Heart right ventricle (tissue), 16 donors: Measurements from ENCODE around the gene ACOT6. TPM values are rescaled to one million over a fixed set of nuclear protein-coding genes. Genes with fewer than 3 reads are reported as not detected.
A peak's percentile ranks its signal among the peaks of the same experiment; 100 is the strongest.

Experiments used
- ATAC-seq, 8 donors: fragments of 200-7000 bp; cut with Tn5 transposase; one replicate each; pipeline ENCODE4 v1.9.1; 2020; ENCODE audit warnings: mild to moderate bottlenecking in 8 of 8, moderate library complexity in 8 of 8, moderate number of reproducible peaks in 1 of 8
- DNase-seq, 2 donors: peaks; one replicate each; pipeline ENCODE4 v3.0.0-alpha.2; 2020
- H3K27ac ChIP-seq, 10 donors: fragments of 200-600 bp; sonication (generic) in 2 of 10; one replicate each; pipeline versions ENCODE4 v1.5.0 to v1.8.0; 2020 to 2022; ENCODE audit warnings: mild to moderate bottlenecking in 3 of 10
- H3K27me3 ChIP-seq, 7 donors: fragments of 200-600 bp; one replicate each; pipeline ENCODE4 v1.8.0; 2021 to 2022; ENCODE audit warnings: mild to moderate bottlenecking in 2 of 7
- H3K36me3 ChIP-seq, 9 donors: fragments of 200-600 bp; sonication (generic) in 1 of 9; one replicate each; pipeline versions ENCODE4 v1.5.0 to v1.8.0; 2020 to 2022; ENCODE audit warnings: mild to moderate bottlenecking in 2 of 9
- H3K4me1 ChIP-seq, 9 donors: fragments of 200-600 bp; sonication (generic) in 1 of 9; one replicate each; pipeline versions ENCODE4 v1.5.0 to v1.8.0; 2020 to 2022; ENCODE audit warnings: mild to moderate bottlenecking in 4 of 9
- H3K4me3 ChIP-seq, 10 donors: fragments of 200-600 bp; sonication (generic) in 2 of 10; one replicate each; pipeline versions ENCODE4 v1.5.0 to v1.8.0; 2020 to 2022; ENCODE audit warnings: mild to moderate bottlenecking in 7 of 10, moderate library complexity in 2 of 10
- H3K9me3 ChIP-seq, 11 donors: fragments of 200-600 bp in 10 of 11; sonication (generic) in 2 of 11; one replicate each; pipeline versions ENCODE4 v1.5.0 to v1.8.0; 2013 to 2022; ENCODE audit warnings: mild to moderate bottlenecking in 2 of 11, control low read depth in 1 of 11, moderate library complexity in 1 of 11
- WGBS, 2 donors: extraction: QIAGEN DNeasy Blood & Tissue Kit; methylation state at CpG; one replicate each; pipeline ENCODE4 v1.1.7; 2013; ENCODE audit warnings: inconsistent platforms in 1 of 2; 5-methylcytosine and 5-hydroxymethylcytosine counted together
- intact Hi-C, 10 donors: fragments of 100-400 bp; cut with DNase I; formaldehyde crosslinking; loops; one replicate each; pipeline versions ENCODE4 v1.11.1 to v1.14.2; 2022
- polyA plus RNA-seq, 2 donors: library from polyadenylated mRNA; stranded (reverse); fragments of 200-250 nt; gene quantifications; one replicate each; pipeline ENCODE4 v1.2.3, GENCODE V29; 2013
- total RNA-seq, 10 donors: library from RNA; stranded (reverse); fragmentation: NEBNext Ultra II Directional in 3 of 10; extraction: Animal tissue kit (Norgen Biotek cat#: 25700) in 3 of 10; gene quantifications; one replicate each; pipeline versions ENCODE4 v1.2.1 to v1.2.4, GENCODE V29; 2021 to 2023
- TF ChIP-seq, protein P1 (sequence below), 9 donors: fragments of 200-600 bp; sonication (generic) in 2 of 9; IDR thresholded peaks; one replicate each; pipeline versions ENCODE4 v1.5.0 to v1.8.0; 2021 to 2022; ENCODE audit warnings: antibody characterized with exemption in 9 of 9, mild to moderate bottlenecking in 5 of 9, moderate library complexity in 1 of 9
- donor health status: Arrhythmogenic right ventricular cardiomyopathy.
- donor health status: ischemic (EF 13 %, LVEDD 7.1; RV severe dilation, severe dysfunction).
- donor health status: healthy with polysubstance abuse.
- donor health status: DM: no; HTN: yes; CAD: no.
- donor health status: DM: no; HTN: no; CAD: no.
- donor health status: ischemic (EF 25% LVEDD 6.9; RV normal size, moderate dysfunction).
- donor health status: ischemic (EF 25% LVEDD 5.7; RV mildly dilated, moderate dysfunction).
- donor health status: healthy.
- donor health status: DM: yes; HTN: yes; CAD: no.
- donor health status: Ischemic cardiomyopathy.
- donor health status: ischemic (EF 35%, LVEDD 5.7; RV mildly dilated, moderate dysfunction).
- donor health status: nonischemic (EF 11% LVEDD 7.7; RV severe dilation, severe dysfunction).
- donor health status: DM: yes; HTN: yes; CAD: no.
- donor health status: PGD.
- donor health status: ischemic (EF 29% LVEDD 5.4; RV normal size, mild dysfunction).
- donor health status: nonischemic (EF 23%, LVEDD 6.1; RV moderate dilation, normal function).

The ACOT6 gene
- total and polyA plus RNA-seq, 12 donors = not detected

DNA sequence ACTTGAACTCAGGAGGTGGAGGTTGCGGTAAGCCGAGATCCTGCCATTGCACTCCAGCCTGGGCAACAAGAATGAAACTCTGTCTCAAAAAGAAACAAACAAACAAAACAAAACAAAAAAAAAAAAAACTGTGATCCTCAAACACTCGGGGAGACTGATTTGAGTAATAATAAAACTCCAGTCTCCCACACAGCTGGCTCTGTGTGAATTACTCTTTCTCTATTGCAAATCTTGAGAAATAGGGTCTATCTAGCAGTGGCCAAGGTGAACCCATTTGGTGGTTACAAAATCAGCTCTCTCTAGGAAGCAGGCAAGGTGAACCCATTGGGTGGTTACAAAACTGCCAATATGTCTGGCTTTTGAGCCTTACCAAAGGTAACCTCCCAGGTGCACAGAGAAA, 6.0 kb upstream of the ACOT6 start:
- Histone ChIP-seq H3K27me3 (no peaks in the 10 kb centered on the region), H3K4me3 (no peak overlapping the region), H3K27ac (no peak overlapping the region), H3K4me1 (no peaks in the 10 kb centered on the region), H3K9me3 (peaks cover 0 to 5% (median 0%) of the 10 kb centered on the region in 11 donors), H3K36me3 (no peaks in the 10 kb centered on the region)
- 91 to 100% methylated on average over 3 of the region's 3 CpGs for WGBS, 2 donors
- ATAC-seq = no peak
- intact Hi-C loops = no loop called here
- no peak for DNase-seq
- TF ChIP-seq, protein P1, sequence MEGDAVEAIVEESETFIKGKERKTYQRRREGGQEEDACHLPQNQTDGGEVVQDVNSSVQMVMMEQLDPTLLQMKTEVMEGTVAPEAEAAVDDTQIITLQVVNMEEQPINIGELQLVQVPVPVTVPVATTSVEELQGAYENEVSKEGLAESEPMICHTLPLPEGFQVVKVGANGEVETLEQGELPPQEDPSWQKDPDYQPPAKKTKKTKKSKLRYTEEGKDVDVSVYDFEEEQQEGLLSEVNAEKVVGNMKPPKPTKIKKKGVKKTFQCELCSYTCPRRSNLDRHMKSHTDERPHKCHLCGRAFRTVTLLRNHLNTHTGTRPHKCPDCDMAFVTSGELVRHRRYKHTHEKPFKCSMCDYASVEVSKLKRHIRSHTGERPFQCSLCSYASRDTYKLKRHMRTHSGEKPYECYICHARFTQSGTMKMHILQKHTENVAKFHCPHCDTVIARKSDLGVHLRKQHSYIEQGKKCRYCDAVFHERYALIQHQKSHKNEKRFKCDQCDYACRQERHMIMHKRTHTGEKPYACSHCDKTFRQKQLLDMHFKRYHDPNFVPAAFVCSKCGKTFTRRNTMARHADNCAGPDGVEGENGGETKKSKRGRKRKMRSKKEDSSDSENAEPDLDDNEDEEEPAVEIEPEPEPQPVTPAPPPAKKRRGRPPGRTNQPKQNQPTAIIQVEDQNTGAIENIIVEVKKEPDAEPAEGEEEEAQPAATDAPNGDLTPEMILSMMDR (IDR thresholded peaks at IDR 0.05) = no peak

DNA sequence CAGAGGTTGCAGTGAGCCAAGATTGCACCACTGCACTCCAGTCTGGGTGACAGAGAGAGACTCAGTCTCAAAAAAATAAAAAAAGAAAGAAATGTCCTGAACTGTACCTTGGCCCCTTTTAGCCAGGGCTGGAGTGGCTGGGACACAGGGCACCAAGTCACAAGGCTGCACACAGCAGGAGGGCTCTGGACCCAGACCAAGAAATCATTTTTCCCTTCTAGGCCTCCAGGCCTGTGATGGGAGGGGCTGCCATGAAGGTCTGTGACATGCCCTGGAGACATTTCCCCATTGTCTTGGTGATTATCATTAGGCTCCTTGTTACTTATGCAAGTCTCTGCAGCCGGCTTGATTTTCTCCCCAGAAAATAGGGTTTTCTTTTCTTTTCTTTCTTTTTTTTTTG, 5.1 kb upstream of the ACOT6 start:
- H3K27me3 ChIP-seq = no peaks in the 10 kb centered on the region
- DNase-seq (no peak), ATAC-seq (no peak)
- 86 to 98% methylated on average over 1 of the region's 1 CpG for whole genome bisulfite sequencing, 2 donors
- no peak overlapping the region for H3K27ac ChIP-seq
- intact Hi-C loops = no loop called here
- peaks cover 0 to 5% (median 0%) of the 10 kb centered on the region in 9 donors for H3K4me1 ChIP-seq
- peaks cover 0 to 5% (median 0%) of the 10 kb centered on the region in 11 donors for H3K9me3 ChIP-seq
- TF ChIP-seq, protein P1 (IDR thresholded peaks at IDR 0.05) = no peak
- H3K4me3 ChIP-seq = no peak overlapping the region
- H3K36me3 ChIP-seq = no peaks in the 10 kb centered on the region

DNA sequence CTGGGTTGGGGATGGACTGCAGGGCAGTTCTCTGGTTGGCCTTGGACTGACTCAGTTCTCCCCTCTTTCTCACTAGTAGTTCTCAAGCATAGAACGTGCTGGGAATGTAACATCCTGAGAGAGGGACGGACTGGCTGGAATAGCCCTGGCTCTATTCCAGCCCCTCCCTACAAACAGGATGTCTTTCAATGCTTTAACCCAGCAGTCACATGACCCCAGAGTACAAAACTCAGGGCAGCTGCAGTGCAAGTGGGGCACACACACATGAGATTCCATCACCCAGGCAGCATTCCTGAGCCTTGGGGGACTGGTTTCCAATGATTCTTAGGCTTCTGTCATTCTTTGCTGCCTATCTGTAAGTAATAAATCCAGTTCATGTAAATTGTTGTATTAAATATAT, 1.6 kb upstream of the ACOT6 start:
- peaks cover 0 to 8% (median 0%) of the 10 kb centered on the region in 7 donors for H3K27me3 ChIP-seq
- ATAC-seq = no peak

DNA sequence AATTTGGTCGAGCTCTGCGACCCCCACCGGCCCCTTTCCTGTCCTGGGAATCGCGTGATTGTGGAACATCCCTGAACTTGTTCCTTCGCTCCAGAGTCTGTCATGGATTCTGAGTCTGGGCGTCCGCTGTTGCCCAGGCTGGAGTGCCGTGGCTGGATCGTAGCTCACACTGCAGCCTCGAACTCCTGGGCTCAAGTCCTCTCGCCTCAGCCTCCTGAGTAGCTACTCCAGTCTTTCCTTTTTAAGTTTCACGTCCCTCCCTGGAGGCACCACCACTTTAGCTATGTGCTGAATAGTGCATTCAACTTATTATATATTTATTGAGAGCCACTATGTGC, 698 bp downstream of the ACOT6 start:
- intact Hi-C loops = no loop called here
- H3K4me3 ChIP-seq = peak overlapping the region; percentile 49 to 67 (median 63)
- TF ChIP-seq, protein P1 (IDR thresholded peaks at IDR 0.05) = no peak
- ATAC-seq (peak in 7 of 8 donors; percentile 7 to 47 (median 25)), DNase-seq (no peak)
- WGBS, 2 donors = 5 to 7% methylated on average over 13 of the region's 13 CpGs
- H3K4me1 ChIP-seq = peaks cover 0 to 11% (median 0%) of the 10 kb centered on the region in 9 donors
- peaks cover 0 to 8% (median 0%) of the 10 kb centered on the region in 7 donors for H3K27me3 ChIP-seq
- peak overlapping the region in 9 of 10 donors; percentile 70 to 88 (median 79) for H3K27ac ChIP-seq
- H3K9me3 ChIP-seq = peaks cover 0 to 5% (median 0%) of the 10 kb centered on the region in 11 donors
- no peaks in the 10 kb centered on the region for H3K36me3 ChIP-seq

More for the DNA sequence above, 1.6 kb upstream of the ACOT6 start:
- DNase-seq = no peak
- H3K4me3 ChIP-seq = no peak overlapping the region
- H3K4me1 ChIP-seq = peaks cover 0 to 11% (median 0%) of the 10 kb centered on the region in 9 donors
- TF ChIP-seq, protein P1 (IDR thresholded peaks at IDR 0.05) = no peak
- intact Hi-C loops = no loop called here
- WGBS, 2 donors = 37 to 65% methylated on average over 2 of the region's 2 CpGs
- no peak overlapping the region for H3K27ac ChIP-seq
- no peaks in the 10 kb centered on the region for H3K36me3 ChIP-seq
- H3K9me3 ChIP-seq = peaks cover 0 to 5% (median 0%) of the 10 kb centered on the region in 11 donors
